HS-27A (cell line): ENCODE data around the gene ORMDL1.
"Not testable (repeated sequence)": the region's sequence is repeated elsewhere in the genome, so short reads cannot be mapped to it uniquely, and the experiment has no call there.

Source experiments
- DNase-seq: peaks from one replicate; pipeline ENCODE4 v3.0.0-alpha.2; 2012; ENCODE audit warnings: low read depth, missing footprints

ORMDL1 gene

GRCh38 chr2:189770590-189771322 is 13.4 kb downstream of the ORMDL1 start:
- no peak for DNase-seq

GRCh38 chr2:189763908-189764661 is 20.1 kb downstream of the ORMDL1 start:
- DNase-seq = no peak

GRCh38 chr2:189762551-189763298 is 21.4 kb downstream of the ORMDL1 start, which contains the start of gene OSGEPL1:
Gene OSGEPL1 (minus strand): TSS chr2:189762792. CDS start chr2:189761640, 1,152 bp downstream.
- DNase-seq = peak; percentile 71

- DNase-seq = no peak
Measured at GRCh38 chr2:189762229-189762550, 21.9 kb downstream of the ORMDL1 start.

- DNase-seq = not testable (repeated sequence)
Measured at GRCh38 chr2:189760154-189760553, 24.0 kb downstream of the ORMDL1 start.

GRCh38 chr2:189756311-189756952 is 27.7 kb downstream of the ORMDL1 start:
- DNase-seq = no peak

- no peak for DNase-seq
Measured at GRCh38 chr2:189751080-189751658, 33.0 kb downstream of the ORMDL1 start.

- no peak for DNase-seq
Measured at GRCh38 chr2:189729430-189729829, 54.7 kb downstream of the ORMDL1 start.

GRCh38 chr2:189726849-189727248 is 57.3 kb downstream of the ORMDL1 start:
- DNase-seq = no peak

- no peak for DNase-seq
Measured at GRCh38 chr2:189726271-189726670, 57.9 kb downstream of the ORMDL1 start.

- DNase-seq = no peak
Measured at GRCh38 chr2:189723192-189723591, 60.9 kb downstream of the ORMDL1 start.
